ENCODE data around the gene COL6A2. TPM values are rescaled to one million over a fixed set of nuclear protein-coding genes. Genes with fewer than 3 reads are reported as not detected.

Gene COL6A2
- total RNA-seq, 1 experiment from 2014 or later, result 15.0 TPM

DNA sequence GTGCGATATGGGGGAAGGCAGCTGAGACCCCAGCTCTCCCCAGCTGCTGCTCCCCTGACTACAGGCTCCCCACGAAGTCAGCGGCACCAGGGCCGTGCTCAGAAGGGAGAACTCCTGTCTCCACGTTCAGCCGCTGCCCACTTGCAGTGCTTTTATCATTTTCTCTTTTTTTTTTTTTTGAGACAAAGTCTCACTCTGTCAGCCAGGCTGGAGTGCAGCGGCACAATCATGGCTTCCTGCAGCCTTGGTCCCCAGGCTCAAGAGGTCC lies 58.4 kb downstream of the COL6A2 start:
- intact Hi-C loops (cut with micrococcal nuclease; ENCODE audit: unreplicated experiment), result no loop called here
- no peak for TF ChIP-seq EZH2 (IDR thresholded peaks at IDR 0.05; ENCODE audit: borderline replicate concordance, low read depth, low read length, poor library complexity, severe bottlenecking)
- TF ChIP-seq, protein P1, sequence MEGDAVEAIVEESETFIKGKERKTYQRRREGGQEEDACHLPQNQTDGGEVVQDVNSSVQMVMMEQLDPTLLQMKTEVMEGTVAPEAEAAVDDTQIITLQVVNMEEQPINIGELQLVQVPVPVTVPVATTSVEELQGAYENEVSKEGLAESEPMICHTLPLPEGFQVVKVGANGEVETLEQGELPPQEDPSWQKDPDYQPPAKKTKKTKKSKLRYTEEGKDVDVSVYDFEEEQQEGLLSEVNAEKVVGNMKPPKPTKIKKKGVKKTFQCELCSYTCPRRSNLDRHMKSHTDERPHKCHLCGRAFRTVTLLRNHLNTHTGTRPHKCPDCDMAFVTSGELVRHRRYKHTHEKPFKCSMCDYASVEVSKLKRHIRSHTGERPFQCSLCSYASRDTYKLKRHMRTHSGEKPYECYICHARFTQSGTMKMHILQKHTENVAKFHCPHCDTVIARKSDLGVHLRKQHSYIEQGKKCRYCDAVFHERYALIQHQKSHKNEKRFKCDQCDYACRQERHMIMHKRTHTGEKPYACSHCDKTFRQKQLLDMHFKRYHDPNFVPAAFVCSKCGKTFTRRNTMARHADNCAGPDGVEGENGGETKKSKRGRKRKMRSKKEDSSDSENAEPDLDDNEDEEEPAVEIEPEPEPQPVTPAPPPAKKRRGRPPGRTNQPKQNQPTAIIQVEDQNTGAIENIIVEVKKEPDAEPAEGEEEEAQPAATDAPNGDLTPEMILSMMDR (conservative IDR thresholded peaks at IDR 0.05; ENCODE audit: low read depth, low read length), result no peak
- CTCF ChIA-PET, result no interaction called here
- Histone ChIP-seq H3K27ac (ENCODE audit: low read depth, low read length, poor library complexity, severe bottlenecking) (no peak overlapping the region), H3K36me3 (ENCODE audit: insufficient read depth, low read length, poor library complexity, severe bottlenecking) (peaks cover 3% of the 10 kb centered on the region), H3K4me1 (ENCODE audit: insufficient read depth, low read length, poor library complexity, severe bottlenecking) (peaks cover 5% of the 10 kb centered on the region), H3K4me3 (ENCODE audit: low read depth, low read length, poor library complexity, severe bottlenecking) (no peak overlapping the region), H3K9me3 (ENCODE audit: low read depth, low read length, poor library complexity, severe bottlenecking) (no peaks in the 10 kb centered on the region), H3K27me3 (replicated peaks; ENCODE audit: insufficient read depth, low read depth, low read length, poor library complexity) (no peaks in the 10 kb centered on the region)
- BruUV-seq (replicated peaks), result no TSS peak
- DNase-seq (ENCODE audit: low spot score), result no peak
- POLR2A ChIA-PET (ENCODE audit: low non-redundant PET), result no interaction called here

- Histone ChIP-seq H3K27ac (ENCODE audit: low read depth, low read length, poor library complexity, severe bottlenecking) (no peak overlapping the region), H3K4me1 (ENCODE audit: insufficient read depth, low read length, poor library complexity, severe bottlenecking) (peaks cover 5% of the 10 kb centered on the region), H3K27me3 (replicated peaks; ENCODE audit: insufficient read depth, low read depth, low read length, poor library complexity) (no peaks in the 10 kb centered on the region), H3K36me3 (ENCODE audit: insufficient read depth, low read length, poor library complexity, severe bottlenecking) (peaks cover 4% of the 10 kb centered on the region), H3K4me3 (ENCODE audit: low read depth, low read length, poor library complexity, severe bottlenecking) (no peak overlapping the region), H3K9me3 (ENCODE audit: low read depth, low read length, poor library complexity, severe bottlenecking) (no peaks in the 10 kb centered on the region)
- ChIA-PET CTCF (no interaction called here), POLR2A (ENCODE audit: low non-redundant PET) (no interaction called here)
- intact Hi-C loops (cut with micrococcal nuclease; ENCODE audit: unreplicated experiment), result no loop called here
- TF ChIP-seq, protein P1 (conservative IDR thresholded peaks at IDR 0.05; ENCODE audit: low read depth, low read length), result no peak
- no peak for TF ChIP-seq EZH2 (IDR thresholded peaks at IDR 0.05; ENCODE audit: borderline replicate concordance, low read depth, low read length, poor library complexity, severe bottlenecking)
- no TSS peak for BruUV-seq (replicated peaks)
- DNase-seq (ENCODE audit: low spot score), result no peak
These were observed 58.8 kb downstream of the COL6A2 start for GRCh38 chr21:46156678-46157077.

DNA sequence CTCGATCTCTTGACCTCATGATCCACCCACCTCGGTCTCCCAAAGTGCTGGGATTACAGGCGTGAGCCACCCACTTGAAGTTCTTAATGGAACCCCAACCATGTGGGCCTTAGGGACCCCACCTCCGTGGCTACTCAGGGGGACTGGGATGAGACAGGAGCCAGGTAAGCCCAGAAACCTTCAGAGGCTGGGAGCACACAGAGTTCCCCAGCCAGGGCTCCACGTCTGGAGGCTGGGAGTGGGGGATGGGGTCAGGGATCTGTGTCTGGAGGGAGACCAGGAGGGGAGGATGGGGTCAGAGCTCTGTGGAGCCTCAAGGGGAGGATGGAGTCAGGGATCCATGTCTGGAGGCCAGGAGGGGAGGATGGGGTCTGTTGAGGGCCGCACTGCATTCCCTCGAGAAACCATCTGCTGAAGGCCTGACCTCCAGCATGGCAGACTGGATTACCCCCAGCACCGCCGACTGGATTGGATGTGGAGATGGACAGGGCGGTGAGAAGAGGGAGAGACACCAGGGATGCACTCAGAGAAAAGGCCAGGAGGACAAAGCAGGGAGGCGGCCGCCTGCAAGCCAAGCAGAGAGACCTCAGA lies 59.6 kb downstream of the COL6A2 start:
- no TSS peak for BruUV-seq (replicated peaks)
- no peak for TF ChIP-seq EZH2 (IDR thresholded peaks at IDR 0.05; ENCODE audit: borderline replicate concordance, low read depth, low read length, poor library complexity, severe bottlenecking)
- TF ChIP-seq, protein P1 (conservative IDR thresholded peaks at IDR 0.05; ENCODE audit: low read depth, low read length), result no peak
- Histone ChIP-seq H3K9me3 (ENCODE audit: low read depth, low read length, poor library complexity, severe bottlenecking) (no peaks in the 10 kb centered on the region), H3K27ac (ENCODE audit: low read depth, low read length, poor library complexity, severe bottlenecking) (no peak overlapping the region), H3K27me3 (replicated peaks; ENCODE audit: insufficient read depth, low read depth, low read length, poor library complexity) (no peaks in the 10 kb centered on the region), H3K4me1 (ENCODE audit: insufficient read depth, low read length, poor library complexity, severe bottlenecking) (peaks cover 5% of the 10 kb centered on the region), H3K36me3 (ENCODE audit: insufficient read depth, low read length, poor library complexity, severe bottlenecking) (peaks cover 4% of the 10 kb centered on the region), H3K4me3 (ENCODE audit: low read depth, low read length, poor library complexity, severe bottlenecking) (no peak overlapping the region)
- ChIA-PET POLR2A (ENCODE audit: low non-redundant PET) (no interaction called here), CTCF (interaction anchor here (0.6 kb wide), 1 partner anchor 11 kb away, joined by 3 read pairs; no protein-coding TSS in a partner anchor)
- intact Hi-C loops (cut with micrococcal nuclease; ENCODE audit: unreplicated experiment), result no loop called here
- DNase-seq (ENCODE audit: low spot score), result no peak
